Gastroesophageal sphincter (tissue), 4 donors: Measurements from ENCODE around the gene TMOD2. TPM values are rescaled to one million over a fixed set of nuclear protein-coding genes. Genes with fewer than 3 reads are reported as not detected.

Experiments used
- ATAC-seq: fragments of 150-250 bp; one replicate; pipeline ENCODE4 v1.9.1; 2016; ENCODE audit warnings: mild to moderate bottlenecking, moderate library complexity
- H3K27ac ChIP-seq, 4 donors: fragments of 200-600 bp; sonication (generic) in 3 of 4; 1 replicate in 3 of 4; 2 replicates in 1 of 4; pipeline ENCODE4 v1.5.1; 2016 to 2019
- H3K27me3 ChIP-seq: fragments of 200-600 bp; sonication (generic); one replicate; pipeline ENCODE4 v1.5.1; 2019
- H3K36me3 ChIP-seq, 2 donors: fragments of 200-600 bp; sonication (generic); one replicate each; pipeline ENCODE4 v1.5.1; 2019; ENCODE audit warnings: control low read depth in 1 of 2
- H3K4me1 ChIP-seq, 3 donors: fragments of 200-600 bp; sonication (generic); 1 replicate in 2 of 3; 2 replicates in 1 of 3; pipeline ENCODE4 v1.5.1; 2016 to 2019; ENCODE audit warnings: control low read depth in 2 of 3
- H3K4me3 ChIP-seq, 2 donors: fragments of 200-600 bp; sonication (generic); one replicate each; pipeline ENCODE4 v1.5.1; 2019; ENCODE audit warnings: mild to moderate bottlenecking in 1 of 2, moderate library complexity in 1 of 2
- H3K9me3 ChIP-seq, 3 donors: fragments of 200-600 bp; sonication (generic); one replicate each; pipeline ENCODE4 v1.5.1; 2017 to 2019; ENCODE audit warnings: control low read depth in 2 of 3
- EP300 ChIP-seq: sonication (generic); formaldehyde crosslinking; IDR thresholded peaks from one replicate; pipeline ENCODE4 v1.6.1; 2017; ENCODE audit warnings: antibody characterized with exemption, mild to moderate bottlenecking
- POLR2A ChIP-seq, 2 donors: fragments of 450-650 bp; IDR thresholded peaks; one replicate each; pipeline ENCODE4 v1.6.1; 2017; ENCODE audit warnings: antibody characterized with exemption in 2 of 2, mild to moderate bottlenecking in 2 of 2, moderate library complexity in 1 of 2
- POLR2AphosphoS5 ChIP-seq: sonication (generic); formaldehyde crosslinking; IDR thresholded peaks from one replicate; pipeline ENCODE4 v1.6.1; 2017; ENCODE audit warnings: antibody characterized with exemption
- WGBS, 2 donors: methylation state at CpG; one replicate each; pipeline ENCODE4 v1.1.5; 2018; ENCODE audit warnings: low coverage in 1 of 2; 5-methylcytosine and 5-hydroxymethylcytosine counted together
- total RNA-seq, 4 donors: library from RNA; depleted of rRNA; stranded (reverse); fragments of >200 nt; gene quantifications; one replicate each; pipeline ENCODE4 v1.1.0, GENCODE V29; 2016
- TF ChIP-seq, protein P1 (sequence below), 4 experiments: fragments of 200-600 bp in 2 of 4; fragments of 450-650 bp in 2 of 4; sonication (generic) in 1 of 4; IDR thresholded peaks; one replicate each; pipeline ENCODE4 v1.5.1; 2017 to 2019; ENCODE audit warnings: antibody characterized with exemption in 4 of 4, mild to moderate bottlenecking in 2 of 4, moderate library complexity in 2 of 4

The TMOD2 gene
- total RNA-seq, 4 donors from 2014 or later, result 14.0 to 21.9 (median 17.5) TPM

DNA sequence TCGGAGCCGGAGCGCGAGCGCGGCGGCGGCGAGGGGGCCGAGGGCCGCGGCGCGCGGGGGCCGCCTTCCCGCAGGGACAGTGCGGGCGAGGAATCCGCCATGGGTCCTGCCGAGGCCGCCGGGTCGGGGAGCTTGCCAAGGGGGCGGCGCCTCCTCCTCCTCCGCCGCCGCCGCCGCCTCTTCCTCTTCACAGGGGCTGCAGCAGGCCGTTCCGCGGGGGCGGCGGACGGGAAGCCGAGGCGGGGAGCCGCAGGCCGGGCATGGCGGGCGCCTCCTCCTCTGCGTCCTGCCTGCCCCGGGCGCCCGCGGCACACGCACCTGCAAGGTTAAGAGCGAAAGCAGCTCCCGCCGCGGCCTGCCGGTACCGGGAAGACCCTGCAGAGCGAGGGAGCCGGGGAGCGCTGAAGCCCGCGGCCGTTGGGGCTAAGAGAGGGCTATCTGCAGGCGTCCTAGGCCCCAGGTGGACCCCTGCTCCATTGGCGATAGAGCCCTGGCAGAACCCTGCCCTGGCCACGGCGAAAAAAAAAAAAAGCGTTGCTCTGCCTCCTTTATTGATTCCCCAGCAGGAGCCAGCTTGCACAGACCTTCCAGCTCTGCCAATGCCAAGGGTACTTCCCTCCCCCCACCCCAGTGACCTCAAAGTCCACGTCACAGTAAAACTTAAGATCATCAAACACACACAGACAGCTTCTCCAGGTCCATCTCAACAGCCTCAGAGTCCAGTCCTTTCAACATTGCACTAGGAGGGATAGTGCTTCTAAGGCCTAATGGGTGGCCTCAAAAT is 13.7 kb upstream of the TMOD2 start, which contains the start of gene LYSMD2:
Gene LYSMD2, minus strand, starts transcription at position 134 of the 784 bp plus-strand sequence. Its CDS starts 33 bp downstream, at position 101.
- WGBS, 2 donors, result 0% methylated on average over 2 of the region's 67 CpGs; no CpG with 5 or more reads in 1 of the 2 donors

DNA sequence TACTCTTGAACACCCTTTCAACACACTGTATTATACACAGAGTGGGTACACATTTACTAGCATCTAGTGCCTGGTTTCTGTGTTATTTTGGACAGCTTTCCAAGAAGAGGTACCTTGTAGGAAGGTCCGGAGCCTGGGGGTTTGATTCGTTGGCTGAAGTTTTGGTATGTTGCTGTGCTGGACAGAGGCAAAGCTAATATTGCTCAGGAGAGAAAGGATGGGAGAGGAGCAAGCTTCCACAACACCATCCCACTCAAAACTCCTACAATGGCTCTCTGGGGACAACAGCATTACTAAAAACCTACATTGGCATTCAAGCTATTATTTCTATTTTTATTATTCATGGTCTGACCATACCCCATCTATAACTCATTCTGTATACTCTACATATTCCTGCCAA is 12.8 kb upstream of the TMOD2 start:
- H3K9me3 ChIP-seq, result no peaks in the 10 kb centered on the region
- peak overlapping the region in 1 of 2 donors; percentile 90 for H3K4me3 ChIP-seq
- ATAC-seq, result no peak
- no peaks in the 10 kb centered on the region for H3K27me3 ChIP-seq
- 50 to 55% methylated on average over 2 of the region's 2 CpGs for WGBS, 2 donors
- H3K27ac ChIP-seq, result peak overlapping the region in 3 of 4 donors; percentile 91 to 92 (median 92)
- no peaks in the 10 kb centered on the region for H3K36me3 ChIP-seq
- no peak for TF ChIP-seq EP300
- no peak for TF ChIP-seq POLR2AphosphoS5
- TF ChIP-seq, protein P1, sequence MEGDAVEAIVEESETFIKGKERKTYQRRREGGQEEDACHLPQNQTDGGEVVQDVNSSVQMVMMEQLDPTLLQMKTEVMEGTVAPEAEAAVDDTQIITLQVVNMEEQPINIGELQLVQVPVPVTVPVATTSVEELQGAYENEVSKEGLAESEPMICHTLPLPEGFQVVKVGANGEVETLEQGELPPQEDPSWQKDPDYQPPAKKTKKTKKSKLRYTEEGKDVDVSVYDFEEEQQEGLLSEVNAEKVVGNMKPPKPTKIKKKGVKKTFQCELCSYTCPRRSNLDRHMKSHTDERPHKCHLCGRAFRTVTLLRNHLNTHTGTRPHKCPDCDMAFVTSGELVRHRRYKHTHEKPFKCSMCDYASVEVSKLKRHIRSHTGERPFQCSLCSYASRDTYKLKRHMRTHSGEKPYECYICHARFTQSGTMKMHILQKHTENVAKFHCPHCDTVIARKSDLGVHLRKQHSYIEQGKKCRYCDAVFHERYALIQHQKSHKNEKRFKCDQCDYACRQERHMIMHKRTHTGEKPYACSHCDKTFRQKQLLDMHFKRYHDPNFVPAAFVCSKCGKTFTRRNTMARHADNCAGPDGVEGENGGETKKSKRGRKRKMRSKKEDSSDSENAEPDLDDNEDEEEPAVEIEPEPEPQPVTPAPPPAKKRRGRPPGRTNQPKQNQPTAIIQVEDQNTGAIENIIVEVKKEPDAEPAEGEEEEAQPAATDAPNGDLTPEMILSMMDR (IDR thresholded peaks at IDR 0.05), result no peak
- no peak for TF ChIP-seq POLR2A (IDR thresholded peaks at IDR 0.05)
- peaks cover 0 to 29% (median 9%) of the 10 kb centered on the region in 3 donors for H3K4me1 ChIP-seq

More for the DNA sequence above, 13.7 kb upstream of the TMOD2 start, which contains the start of gene LYSMD2:
- peak within 1 kb of the TSS; percentile 69 to 90 for H3K4me3 ChIP-seq
- H3K9me3 ChIP-seq, result no peaks in the 10 kb centered on the region
- TF ChIP-seq POLR2A (IDR thresholded peaks at IDR 0.05) (peak; percentile 34 to 62), EP300 (no peak)
- no peaks in the 10 kb centered on the region for H3K27me3 ChIP-seq
- H3K36me3 ChIP-seq, result no peaks in the 10 kb centered on the region
- ATAC-seq, result peak; percentile 88
- H3K27ac ChIP-seq, result peak within 1 kb of the TSS; percentile 11 to 92 (median 92)
- H3K4me1 ChIP-seq, result peaks cover 0 to 34% (median 10%) of the 10 kb centered on the region in 3 donors

DNA sequence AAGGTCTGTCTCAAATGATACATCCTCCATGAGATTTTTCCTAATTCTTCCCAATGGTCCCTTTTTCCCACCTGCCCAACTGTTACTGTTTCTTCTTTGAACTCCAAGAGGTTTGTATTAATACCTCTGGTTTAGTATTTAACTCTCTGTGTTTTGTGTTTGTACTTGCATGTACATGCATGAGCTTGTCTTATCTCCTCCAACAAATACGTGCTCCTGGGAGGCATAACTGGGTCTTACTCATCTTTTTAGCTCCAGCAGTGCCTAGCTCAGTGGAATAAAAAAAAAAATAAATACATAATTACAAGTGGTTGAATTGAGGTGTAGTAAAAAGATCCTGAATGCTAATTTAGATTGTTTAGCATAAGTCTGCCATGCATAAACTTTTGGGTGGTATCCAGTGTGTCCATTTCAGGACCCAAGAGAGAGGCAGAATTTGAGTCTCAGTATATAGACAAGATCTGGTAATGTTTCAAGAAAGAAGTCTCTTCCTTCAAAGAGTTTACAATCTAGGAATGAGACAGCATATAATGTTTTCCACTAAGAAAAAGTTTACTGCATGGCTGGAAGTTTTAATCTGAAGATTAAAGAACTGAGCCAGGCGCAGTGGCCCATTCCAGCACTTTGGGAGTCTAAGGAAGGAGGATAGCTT is 12.2 kb upstream of the TMOD2 start:
- Histone ChIP-seq H3K4me1 (peaks cover 0 to 29% (median 9%) of the 10 kb centered on the region in 3 donors), H3K27ac (peak overlapping the region in 3 of 4 donors; percentile 91 to 92 (median 92)), H3K4me3 (no peak overlapping the region), H3K9me3 (no peaks in the 10 kb centered on the region), H3K36me3 (no peaks in the 10 kb centered on the region), H3K27me3 (no peaks in the 10 kb centered on the region)
- 96 to 100% methylated on average over 2 of the region's 2 CpGs for WGBS, 2 donors
- ATAC-seq, result no peak
- TF ChIP-seq POLR2AphosphoS5 (no peak), EP300 (no peak), POLR2A (IDR thresholded peaks at IDR 0.05) (no peak)
- TF ChIP-seq, protein P1 (IDR thresholded peaks at IDR 0.05), result no peak

DNA sequence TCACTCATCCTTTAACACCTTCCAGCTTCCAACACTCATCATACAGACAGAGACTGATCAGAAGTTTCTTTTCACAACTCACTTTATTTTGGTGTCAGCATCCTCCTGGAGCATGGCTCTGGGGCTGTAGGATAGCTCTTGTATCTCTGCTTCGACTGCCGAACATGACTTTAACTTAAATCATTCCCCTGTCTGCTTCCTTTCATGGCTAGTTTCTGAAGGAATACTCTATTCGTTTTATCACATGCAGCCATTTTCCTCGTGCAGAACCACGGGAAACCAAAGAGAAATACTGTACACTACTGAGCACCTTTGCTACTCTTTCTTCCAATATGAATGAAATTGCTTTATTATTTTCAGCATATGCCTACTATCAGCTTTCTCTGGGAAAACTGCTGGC is 2.1 kb upstream of the TMOD2 start:
- H3K27ac ChIP-seq, result no peak overlapping the region
- TF ChIP-seq, protein P1 (IDR thresholded peaks at IDR 0.05), result no peak

DNA sequence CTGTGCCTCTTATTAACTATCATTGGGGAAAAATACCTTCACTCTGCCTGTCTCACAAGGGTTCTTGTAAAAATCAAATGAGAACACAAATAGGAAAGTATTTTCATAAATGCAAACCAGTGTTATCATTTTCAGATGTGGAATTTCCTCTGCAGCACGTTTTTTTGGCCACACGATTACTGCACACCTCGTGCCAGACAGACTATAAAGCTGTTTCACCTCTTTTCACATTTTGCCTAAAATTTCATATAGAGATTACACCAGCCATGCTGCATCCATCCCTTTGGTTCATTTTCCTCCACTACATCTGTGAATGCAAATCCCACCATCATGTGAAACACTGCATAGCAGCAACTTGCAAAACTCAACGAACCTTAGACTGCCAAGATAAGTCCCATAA is 1.2 kb upstream of the TMOD2 start:
- Histone ChIP-seq H3K36me3 (no peaks in the 10 kb centered on the region), H3K4me3 (no peak overlapping the region), H3K27me3 (no peaks in the 10 kb centered on the region), H3K27ac (no peak overlapping the region), H3K4me1 (peaks cover 0 to 22% (median 5%) of the 10 kb centered on the region in 3 donors), H3K9me3 (no peaks in the 10 kb centered on the region)
- 63 to 82% methylated on average over 4 of the region's 4 CpGs for WGBS, 2 donors
- no peak for ATAC-seq
- TF ChIP-seq, protein P1 (IDR thresholded peaks at IDR 0.05), result no peak
- TF ChIP-seq POLR2AphosphoS5 (no peak), EP300 (no peak), POLR2A (IDR thresholded peaks at IDR 0.05) (no peak)

More for the DNA sequence above, 2.1 kb upstream of the TMOD2 start:
- peaks cover 0 to 22% (median 5%) of the 10 kb centered on the region in 3 donors for H3K4me1 ChIP-seq
- H3K27me3 ChIP-seq, result no peaks in the 10 kb centered on the region
- 77 to 85% methylated on average over 5 of the region's 5 CpGs for WGBS, 2 donors
- no peaks in the 10 kb centered on the region for H3K36me3 ChIP-seq
- no peak for ATAC-seq
- H3K9me3 ChIP-seq, result no peaks in the 10 kb centered on the region
- H3K4me3 ChIP-seq, result no peak overlapping the region
